Measurements from ENCODE around the gene SH3PXD2B.
"Not testable (repeated sequence)": the region's sequence is repeated elsewhere in the genome, so short reads cannot be mapped to it uniquely, and the experiment has no call there.

The SH3PXD2B gene

DNA sequence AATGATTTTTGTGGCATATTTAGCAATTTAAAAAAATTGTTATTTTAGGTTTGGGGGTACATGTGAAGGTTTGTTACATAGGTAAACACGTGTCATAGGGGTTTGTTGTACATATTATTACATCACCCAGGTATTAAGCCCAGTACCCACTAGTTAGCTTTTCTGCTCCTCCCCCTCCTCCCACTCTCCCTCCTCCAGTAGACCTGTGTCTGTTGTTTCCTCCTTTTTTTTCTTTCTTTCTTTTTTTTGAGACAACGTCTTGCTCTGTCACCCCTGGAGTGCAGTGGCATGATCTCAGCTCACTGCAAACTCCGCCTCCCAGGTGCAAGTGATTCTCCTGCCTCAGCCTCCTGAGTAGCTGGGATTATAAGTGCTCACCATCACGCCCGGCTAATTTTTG is 162.5 kb downstream of the SH3PXD2B start:
- DNase-seq = not testable (repeated sequence)

DNA sequence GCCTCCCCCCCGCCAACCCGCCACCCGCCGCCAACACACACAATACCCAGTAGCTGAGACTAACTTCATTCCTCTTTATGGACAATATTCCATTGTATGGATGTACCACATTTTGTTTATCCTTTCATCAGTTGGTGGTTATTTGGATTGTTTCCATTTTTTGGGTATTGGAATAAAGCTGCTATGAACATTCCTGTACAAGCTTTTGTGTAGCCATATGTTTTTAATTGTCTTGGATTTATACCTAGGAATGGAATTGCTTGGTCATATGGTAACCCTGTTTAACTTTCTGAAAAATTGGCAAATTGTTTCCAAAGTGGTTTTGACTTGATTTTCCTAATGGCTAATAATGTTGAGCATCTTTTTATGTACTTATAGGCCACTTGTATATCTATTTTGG is 165.9 kb downstream of the SH3PXD2B start:
- DNase-seq = no peak

DNA sequence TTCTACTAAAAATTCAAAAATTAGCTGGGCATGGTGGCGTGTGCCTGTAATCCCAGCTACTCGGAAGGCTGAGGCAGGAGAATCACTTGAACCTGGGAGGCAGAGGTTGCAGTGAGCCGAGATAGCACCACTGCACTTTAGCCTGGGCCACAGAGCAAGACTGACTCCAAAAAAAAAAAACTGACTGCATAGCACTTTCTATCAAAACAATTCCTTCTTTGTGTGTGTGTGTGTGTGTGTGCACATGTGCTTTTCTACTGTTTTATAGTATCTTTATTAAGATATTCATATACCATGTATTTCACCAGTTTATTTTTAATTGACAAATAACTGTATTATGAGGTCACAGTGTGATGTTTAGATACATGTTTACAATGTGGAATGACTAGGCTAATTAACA is 167.2 kb downstream of the SH3PXD2B start:
- not testable (repeated sequence) for DNase-seq

DNA sequence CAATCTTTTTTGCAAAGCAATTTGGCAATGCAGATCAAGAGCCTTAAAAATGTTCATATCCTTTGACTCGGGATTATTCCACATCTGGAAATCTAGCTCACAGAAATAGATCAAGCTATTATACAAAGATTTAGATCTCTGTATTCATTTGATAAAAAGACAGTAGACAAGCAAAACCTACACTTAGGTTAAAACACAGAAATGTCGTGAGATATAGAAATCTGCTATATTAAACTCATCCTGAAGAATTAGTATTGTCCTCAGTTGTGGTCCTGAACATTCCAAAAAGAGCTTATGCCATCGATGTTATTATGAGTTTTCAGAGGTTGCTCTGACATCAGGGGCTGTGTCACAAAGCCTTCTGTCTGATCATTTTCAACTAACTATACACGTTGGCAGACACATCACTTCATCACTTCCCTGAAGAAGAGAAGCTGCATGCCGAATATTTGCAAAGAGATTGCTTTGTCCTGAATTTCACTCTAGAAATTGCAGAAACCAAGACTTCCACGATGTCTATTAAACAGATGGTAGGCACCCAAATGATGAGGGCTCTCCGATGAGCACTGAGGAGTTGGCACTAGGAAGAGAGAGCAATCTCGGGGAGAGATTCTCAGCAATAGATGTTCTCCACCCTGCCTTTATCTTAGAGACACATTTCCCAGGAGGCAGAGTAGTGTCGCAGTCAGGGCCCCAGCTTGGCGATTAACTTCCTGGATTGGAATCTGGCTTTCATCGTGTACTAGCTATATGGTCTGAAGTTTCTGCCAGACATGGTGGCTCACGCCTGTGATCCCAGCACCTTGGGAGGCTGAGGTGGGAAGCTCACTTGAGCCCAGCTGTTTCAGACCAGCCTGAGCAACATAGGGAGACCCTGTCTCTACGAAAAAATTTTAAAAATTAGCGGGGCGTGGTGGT is 168.8 kb downstream of the SH3PXD2B start:
- DNase-seq = no peak

DNA sequence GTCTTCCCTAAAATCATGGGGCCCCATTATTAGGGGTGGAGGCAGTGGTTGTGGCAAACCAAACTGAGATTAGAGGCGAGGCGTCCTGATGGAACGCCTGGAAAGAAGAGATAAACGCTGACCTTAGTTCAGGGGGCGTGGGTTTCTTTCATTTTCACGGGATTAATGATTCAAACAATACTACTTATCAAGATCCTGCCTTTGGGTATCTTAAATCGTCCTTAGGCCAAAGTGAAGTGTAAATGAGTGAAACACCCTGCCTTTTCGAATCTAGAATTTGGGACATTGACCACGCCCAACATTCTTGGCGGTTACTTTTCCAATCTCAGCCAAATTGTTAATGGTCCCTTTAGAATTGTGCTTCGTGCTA is 169.7 kb downstream of the SH3PXD2B start:
- DNase-seq = no peak

DNA sequence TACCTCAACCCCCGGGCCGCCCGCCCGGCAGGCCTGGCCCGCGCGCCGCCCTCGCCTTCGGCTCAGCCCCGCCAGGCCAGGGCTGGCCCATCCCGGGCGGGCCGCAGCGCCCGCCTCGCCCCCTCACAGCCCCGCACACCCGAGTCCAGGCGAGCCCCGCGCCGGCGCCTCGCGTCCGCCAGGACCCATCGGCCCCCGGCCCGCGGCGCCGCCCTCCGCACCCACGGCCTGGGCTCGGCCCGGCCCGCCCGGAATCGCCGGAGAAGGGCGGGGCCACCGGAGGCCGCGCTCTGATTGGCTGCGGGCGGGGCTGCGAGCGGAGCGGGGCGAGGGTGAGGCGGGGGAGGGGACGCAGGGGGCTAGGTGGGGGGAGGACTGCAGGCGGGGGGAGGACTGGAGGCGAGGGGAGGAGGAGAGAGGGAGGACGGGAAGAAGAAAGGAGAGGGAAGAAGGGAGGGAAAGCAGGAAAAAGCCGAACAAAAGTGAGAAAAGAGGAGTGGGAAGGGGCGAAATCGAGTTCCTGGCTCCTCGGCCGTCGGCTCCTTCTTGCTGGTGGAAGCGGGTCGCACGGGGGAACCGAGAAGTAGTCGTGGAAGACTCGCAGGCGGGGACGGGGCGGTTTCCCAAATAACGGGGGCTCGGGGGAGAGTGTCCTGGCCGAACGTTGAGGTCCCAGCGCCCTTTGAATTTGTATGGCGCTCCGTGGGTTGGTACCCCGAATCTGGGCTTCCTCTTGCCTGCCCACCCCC is 170.3 kb downstream of the SH3PXD2B start:
- peak; percentile 64 for DNase-seq

DNA sequence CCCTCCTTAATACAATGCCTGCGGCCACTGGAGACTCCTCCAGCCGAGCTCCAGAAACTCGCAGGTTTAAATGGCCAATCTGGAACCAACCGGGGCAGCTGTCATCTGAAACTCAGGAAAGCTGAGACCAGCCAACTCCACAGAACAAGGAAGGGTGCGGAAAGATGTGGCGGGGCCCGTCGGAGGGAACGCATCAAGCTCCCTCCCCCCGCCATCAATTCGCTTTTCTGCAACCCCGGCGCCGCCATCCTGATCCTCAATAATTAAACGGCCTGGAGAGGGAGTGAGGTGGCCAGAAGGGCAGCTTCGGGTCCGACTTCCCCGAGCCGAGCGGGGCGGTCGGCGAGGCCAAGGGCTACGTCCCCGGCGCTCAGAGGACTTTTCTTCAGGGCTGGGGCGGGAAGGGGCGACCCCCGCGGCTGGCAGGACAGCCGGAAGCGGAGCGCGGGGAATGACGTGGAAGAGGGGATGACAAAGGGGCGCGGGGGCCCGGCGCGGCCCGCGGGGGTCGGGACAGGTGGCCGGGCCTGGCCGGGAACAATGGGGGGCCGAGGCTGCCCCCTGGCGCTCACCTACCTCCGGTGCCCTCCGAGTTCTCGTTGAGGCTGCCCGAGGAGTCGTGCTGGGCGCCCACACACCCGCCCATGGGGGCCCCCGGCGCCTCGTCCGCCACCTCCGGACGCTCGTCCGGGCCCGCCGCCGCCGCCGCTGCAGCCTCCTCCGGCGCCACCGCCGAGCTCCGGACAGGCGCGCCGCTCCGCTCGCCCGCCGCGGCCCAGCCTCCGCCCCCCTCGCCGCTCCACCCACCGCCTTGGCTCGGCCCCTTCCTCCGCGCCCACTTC is 171.1 kb downstream of the SH3PXD2B start, which contains the start of gene UBTD2:
TSS of gene UBTD2 (minus strand) at position 745 of the 842 bp plus-strand sequence. CDS start at position 646, 99 bp downstream.
- peak; percentile 66 for DNase-seq

DNA sequence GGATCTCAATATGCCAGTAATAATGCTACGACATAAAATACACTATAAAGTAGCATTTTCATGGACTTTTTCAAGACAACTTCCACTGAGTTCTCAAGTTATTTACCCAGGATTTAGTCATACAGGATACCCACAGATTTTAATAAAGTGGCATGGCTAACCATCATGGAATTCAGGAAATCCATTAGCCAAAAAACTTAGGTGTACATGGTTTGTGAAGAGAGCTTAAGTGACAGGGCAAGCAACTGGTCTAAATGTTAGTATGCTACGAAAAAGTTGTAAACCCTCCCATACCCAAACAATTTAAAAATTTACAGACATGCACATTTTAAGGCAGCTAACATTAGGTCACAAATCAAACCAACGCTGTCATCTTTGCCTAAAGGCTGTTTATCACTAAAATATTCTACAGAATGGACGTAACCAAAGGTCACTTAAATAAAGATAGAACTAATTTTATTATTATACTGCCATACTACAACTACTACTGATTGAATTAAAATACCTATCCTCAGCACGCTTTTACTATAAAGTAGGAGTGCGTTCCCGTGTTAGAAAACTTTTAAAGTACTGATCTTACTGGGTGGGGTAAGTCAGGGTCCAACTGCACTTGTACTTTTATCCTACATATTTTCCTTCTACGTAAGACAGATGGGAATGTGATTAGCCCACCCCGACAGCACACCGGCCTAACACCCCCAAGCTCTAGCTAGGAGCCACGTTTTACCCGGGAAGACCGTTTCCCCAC is 171.9 kb downstream of the SH3PXD2B start:
- no peak for DNase-seq

DNA sequence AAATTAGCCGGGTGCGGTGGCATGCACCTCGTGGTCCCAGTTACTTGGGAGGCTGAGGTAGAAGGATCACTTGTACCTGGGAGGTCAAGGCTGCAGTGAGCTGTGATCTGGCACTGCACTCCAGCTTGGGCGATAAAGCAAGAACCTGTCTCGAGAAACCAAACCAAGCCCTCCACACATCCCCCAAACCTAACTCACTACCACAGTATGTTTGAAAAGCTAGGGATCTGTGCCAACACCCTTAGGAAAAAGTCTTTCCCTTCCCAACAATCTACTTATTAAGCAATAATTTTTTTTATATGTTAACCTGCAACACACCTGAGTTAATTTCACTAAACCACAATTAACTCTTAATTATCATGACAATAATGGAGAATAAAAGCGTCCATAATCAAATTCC is 173.0 kb downstream of the SH3PXD2B start:
- no peak for DNase-seq

DNA sequence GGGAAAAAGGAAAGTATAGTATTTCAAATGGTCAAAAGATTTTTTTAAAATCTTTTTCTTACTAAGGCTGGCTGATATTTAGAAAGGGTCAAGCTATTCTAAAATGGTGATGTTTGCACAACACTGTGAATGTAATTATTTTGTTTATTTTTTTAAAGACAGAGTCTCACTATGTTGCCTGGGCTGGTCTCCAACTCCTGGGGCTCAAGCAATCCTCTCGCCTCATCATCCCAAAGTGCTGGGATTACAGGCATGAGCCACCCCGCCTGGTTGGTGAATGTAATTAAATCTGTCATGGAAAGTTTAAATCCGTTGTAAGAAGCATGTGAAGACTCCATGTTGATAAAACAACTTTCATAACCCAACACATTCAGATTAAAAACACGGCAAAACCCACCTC is 173.4 kb downstream of the SH3PXD2B start:
- no peak for DNase-seq

DNA sequence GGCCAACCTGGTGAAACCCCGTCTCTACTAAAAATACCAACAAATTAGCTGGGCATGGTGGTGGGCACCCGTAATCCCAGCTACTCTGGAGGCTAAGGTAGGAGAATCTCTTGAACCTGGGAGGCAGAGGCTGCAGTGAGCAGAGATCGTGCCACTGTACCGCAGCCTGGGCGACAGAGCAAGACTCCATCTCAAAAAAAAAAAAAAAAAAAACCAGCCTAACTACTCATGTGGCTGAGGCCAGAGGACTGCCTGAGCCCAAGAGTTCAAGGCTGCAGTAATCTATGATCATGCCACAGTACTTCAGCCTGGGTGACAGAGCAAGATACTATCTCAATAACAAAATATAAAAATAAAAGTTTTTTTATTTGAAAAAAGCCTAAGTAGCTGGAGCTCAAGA is 174.0 kb downstream of the SH3PXD2B start:
- DNase-seq = no peak

DNA sequence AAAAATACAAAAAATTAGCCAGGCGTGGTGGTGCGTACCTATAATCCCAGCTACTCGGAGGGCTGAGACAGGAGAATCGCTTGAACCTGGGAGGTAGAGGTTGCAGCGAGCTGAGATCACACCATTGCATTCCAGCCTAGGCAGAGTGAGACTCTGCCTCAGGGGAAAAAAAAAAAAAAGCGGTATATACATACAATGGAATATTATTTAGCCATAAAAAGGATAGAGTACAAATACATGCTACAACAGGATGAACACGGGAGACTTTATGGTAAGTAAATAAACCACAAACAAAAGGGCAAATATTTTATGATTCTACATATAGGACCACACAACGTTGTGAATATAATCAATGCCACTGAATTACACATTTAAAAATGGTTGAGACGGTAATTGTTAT is 176.0 kb downstream of the SH3PXD2B start:
- no peak for DNase-seq

DNA sequence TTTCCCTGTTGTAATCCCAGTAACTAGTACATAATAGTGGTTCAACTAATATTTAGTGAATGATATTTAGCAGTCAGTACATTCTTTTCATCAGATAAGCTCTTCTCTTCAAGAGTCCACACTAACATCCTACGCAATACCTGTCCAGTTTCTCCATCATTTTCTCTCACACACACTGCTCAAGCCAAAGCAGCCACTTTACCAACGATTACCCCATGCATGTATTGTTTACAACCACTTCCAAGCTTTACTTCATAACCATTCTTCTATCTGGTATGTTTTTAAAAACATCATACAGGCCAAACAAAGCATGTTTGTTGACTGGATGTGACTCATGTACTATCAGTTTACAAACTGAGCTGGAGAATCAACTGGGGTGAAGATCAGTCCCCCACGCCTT is 178.1 kb downstream of the SH3PXD2B start:
- DNase-seq = no peak
